Subcutaneous abdominal adipose tissue (tissue), 5 donors: Measurements from ENCODE around the gene TP53AIP1.

Source experiments
- H3K27ac ChIP-seq: one replicate; pipeline ENCODE4 v1.7.0; 2013; ENCODE audit warnings: low read depth, mild to moderate bottlenecking, inconsistent platforms, low read length, moderate library complexity
- H3K27me3 ChIP-seq, 5 donors: one replicate each; pipeline ENCODE4 v1.7.0; 2013; ENCODE audit warnings: low read length in 5 of 5, inconsistent platforms in 1 of 5; ENCODE audit not compliant: control insufficient read depth in 5 of 5, insufficient read depth in 4 of 5
- H3K36me3 ChIP-seq, 5 donors: one replicate each; pipeline ENCODE4 v1.7.0; 2013; ENCODE audit warnings: low read length in 5 of 5; ENCODE audit not compliant: control insufficient read depth in 5 of 5, insufficient read depth in 5 of 5
- H3K4me1 ChIP-seq, 5 donors: one replicate each; pipeline ENCODE4 v1.7.0; 2013; ENCODE audit warnings: low read length in 5 of 5, mild to moderate bottlenecking in 3 of 5, moderate library complexity in 1 of 5; ENCODE audit not compliant: control insufficient read depth in 5 of 5, insufficient read depth in 5 of 5
- H3K4me3 ChIP-seq, 5 donors: one replicate each; pipeline ENCODE4 v1.7.0; 2013; ENCODE audit warnings: low read length in 5 of 5, low read depth in 1 of 5
- H3K9ac ChIP-seq, 5 donors: one replicate each; pipeline ENCODE4 v1.7.0; 2013; ENCODE audit warnings: low read length in 5 of 5, mild to moderate bottlenecking in 4 of 5, moderate library complexity in 3 of 5
- H3K9me3 ChIP-seq, 5 donors: one replicate each; pipeline ENCODE4 v1.7.0; 2013; ENCODE audit warnings: low read length in 5 of 5; ENCODE audit not compliant: control insufficient read depth in 5 of 5
- donor health status: healthy.
- donor health status: healthy.
- donor health status: healthy.
- donor health status: healthy.
- donor health status: healthy.

Gene TP53AIP1

GRCh38 chr11:128909438-128910125, 33.1 kb downstream of the TP53AIP1 start:
- Histone ChIP-seq H3K27ac (peak overlapping the region; percentile 55), H3K9ac (no peak overlapping the region)

GRCh38 chr11:128908391-128909246, 34.1 kb downstream of the TP53AIP1 start:
- H3K27ac ChIP-seq = peak overlapping the region; percentile 55
- peaks cover 0 to 13% (median 0%) of the 10 kb centered on the region in 5 donors for H3K27me3 ChIP-seq
- peak overlapping the region in 1 of 5 donors; percentile 32 for H3K4me3 ChIP-seq
- H3K9ac ChIP-seq = no peak overlapping the region
- peaks cover 0 to 4% (median 0%) of the 10 kb centered on the region in 5 donors for H3K36me3 ChIP-seq
- peaks cover 0 to 57% (median 32%) of the 10 kb centered on the region in 5 donors for H3K4me1 ChIP-seq
- H3K9me3 ChIP-seq = no peaks in the 10 kb centered on the region

More at GRCh38 chr11:128909438-128910125, 33.1 kb downstream of the TP53AIP1 start:
- Histone ChIP-seq H3K36me3 (peaks cover 0 to 4% (median 0%) of the 10 kb centered on the region in 5 donors), H3K9me3 (no peaks in the 10 kb centered on the region), H3K27me3 (peaks cover 0 to 6% (median 0%) of the 10 kb centered on the region in 5 donors), H3K4me3 (no peak overlapping the region), H3K4me1 (peaks cover 0 to 50% (median 25%) of the 10 kb centered on the region in 5 donors)

GRCh38 chr11:128907585-128907984, 35.1 kb downstream of the TP53AIP1 start:
- Histone ChIP-seq H3K27me3 (peaks cover 0 to 13% (median 0%) of the 10 kb centered on the region in 5 donors), H3K36me3 (peaks cover 0 to 4% (median 0%) of the 10 kb centered on the region in 5 donors), H3K9ac (no peak overlapping the region), H3K9me3 (no peaks in the 10 kb centered on the region), H3K4me3 (no peak overlapping the region), H3K4me1 (peaks cover 0 to 58% (median 37%) of the 10 kb centered on the region in 5 donors), H3K27ac (no peak overlapping the region)

- Histone ChIP-seq H3K27ac (no peak overlapping the region), H3K9me3 (no peaks in the 10 kb centered on the region), H3K9ac (peak overlapping the region in 1 of 5 donors; percentile 4), H3K27me3 (peaks cover 0 to 13% (median 0%) of the 10 kb centered on the region in 5 donors), H3K4me1 (peaks cover 0 to 70% (median 37%) of the 10 kb centered on the region in 5 donors), H3K4me3 (peak overlapping the region in 3 of 5 donors; percentile 19 to 63 (median 59)), H3K36me3 (peaks cover 0 to 3% (median 0%) of the 10 kb centered on the region in 5 donors)
Measured at GRCh38 chr11:128906185-128907050, 36.3 kb downstream of the TP53AIP1 start.

GRCh38 chr11:128905345-128906184, 37.1 kb downstream of the TP53AIP1 start:
- Histone ChIP-seq H3K4me3 (peak overlapping the region; percentile 54 to 63 (median 55)), H3K36me3 (peaks cover 0 to 3% (median 0%) of the 10 kb centered on the region in 5 donors), H3K9ac (no peak overlapping the region), H3K27ac (no peak overlapping the region), H3K27me3 (peaks cover 0 to 13% (median 0%) of the 10 kb centered on the region in 5 donors), H3K4me1 (peaks cover 0 to 78% (median 39%) of the 10 kb centered on the region in 5 donors), H3K9me3 (no peaks in the 10 kb centered on the region)

- H3K36me3 ChIP-seq = peaks cover 0 to 3% (median 0%) of the 10 kb centered on the region in 5 donors
- peak overlapping the region; percentile 27 for H3K27ac ChIP-seq
- peak overlapping the region in 4 of 5 donors; percentile 55 to 63 (median 57) for H3K4me3 ChIP-seq
- peaks cover 0 to 86% (median 45%) of the 10 kb centered on the region in 5 donors for H3K4me1 ChIP-seq
- no peaks in the 10 kb centered on the region for H3K9me3 ChIP-seq
- H3K27me3 ChIP-seq = peaks cover 0 to 13% (median 0%) of the 10 kb centered on the region in 5 donors
- H3K9ac ChIP-seq = peak overlapping the region in 3 of 5 donors; percentile 8 to 33 (median 29)
Measured at GRCh38 chr11:128904656-128905344, 37.9 kb downstream of the TP53AIP1 start.

GRCh38 chr11:128904303-128904655, 38.4 kb downstream of the TP53AIP1 start:
- H3K4me1 ChIP-seq = peaks cover 0 to 84% (median 43%) of the 10 kb centered on the region in 5 donors
- peak overlapping the region in 1 of 5 donors; percentile 15 for H3K9ac ChIP-seq
- H3K4me3 ChIP-seq = peak overlapping the region in 1 of 5 donors; percentile 20
- peaks cover 0 to 3% (median 0%) of the 10 kb centered on the region in 5 donors for H3K36me3 ChIP-seq
- H3K27me3 ChIP-seq = peaks cover 0 to 13% (median 0%) of the 10 kb centered on the region in 5 donors
- peak overlapping the region; percentile 27 for H3K27ac ChIP-seq
- H3K9me3 ChIP-seq = no peaks in the 10 kb centered on the region

GRCh38 chr11:128903248-128904061, 39.2 kb downstream of the TP53AIP1 start:
- H3K27ac ChIP-seq = peak overlapping the region; percentile 27
- no peak overlapping the region for H3K4me3 ChIP-seq
- no peak overlapping the region for H3K9ac ChIP-seq
- peaks cover 0 to 13% (median 0%) of the 10 kb centered on the region in 5 donors for H3K27me3 ChIP-seq
- no peaks in the 10 kb centered on the region for H3K9me3 ChIP-seq
- H3K4me1 ChIP-seq = peaks cover 0 to 77% (median 35%) of the 10 kb centered on the region in 5 donors
- peaks cover 0 to 3% (median 0%) of the 10 kb centered on the region in 5 donors for H3K36me3 ChIP-seq
